Measurements from ENCODE around the gene QRICH1.

The QRICH1 gene

GRCh38 chr3:49035281-49035680, 58.6 kb downstream of the QRICH1 start:
- DNase-seq (ENCODE audit: low read depth in 2 of 2, low spot score in 1 of 2), result no peak

- DNase-seq (ENCODE audit: low read depth in 2 of 2, low spot score in 1 of 2), result no peak
Measured at GRCh38 chr3:49034650-49035049, 59.2 kb downstream of the QRICH1 start.

- no peak for DNase-seq (ENCODE audit: low read depth in 2 of 2, low spot score in 1 of 2)
Measured at GRCh38 chr3:49032646-49033304, 61.1 kb downstream of the QRICH1 start.

GRCh38 chr3:49030321-49030720, 63.5 kb downstream of the QRICH1 start:
- no peak for DNase-seq (ENCODE audit: low read depth in 2 of 2, low spot score in 1 of 2)

- DNase-seq (ENCODE audit: low read depth in 2 of 2, low spot score in 1 of 2), result no peak
Measured at GRCh38 chr3:49029563-49029884, 64.3 kb downstream of the QRICH1 start.

GRCh38 chr3:49028673-49029562, 65.0 kb downstream of the QRICH1 start, which contains the start of gene IMPDH2:
Gene IMPDH2 (minus strand): TSS chr3:49029398. CDS start chr3:49029350, 48 bp downstream.
- peak; percentile 81 to 84 for DNase-seq (ENCODE audit: low read depth in 2 of 2, low spot score in 1 of 2)

- no peak for DNase-seq (ENCODE audit: low read depth in 2 of 2, low spot score in 1 of 2)
Measured at GRCh38 chr3:49028298-49028672, 65.6 kb downstream of the QRICH1 start.

GRCh38 chr3:49027634-49028033, 66.2 kb downstream of the QRICH1 start:
- DNase-seq (ENCODE audit: low read depth in 2 of 2, low spot score in 1 of 2), result no peak

- no peak for DNase-seq (ENCODE audit: low read depth in 2 of 2, low spot score in 1 of 2)
Measured at GRCh38 chr3:49026536-49026935, 67.3 kb downstream of the QRICH1 start.

GRCh38 chr3:49025793-49026520, 67.9 kb downstream of the QRICH1 start:
- no peak for DNase-seq (ENCODE audit: low read depth in 2 of 2, low spot score in 1 of 2)

GRCh38 chr3:49025005-49025792, 68.7 kb downstream of the QRICH1 start:
- DNase-seq (ENCODE audit: low read depth in 2 of 2, low spot score in 1 of 2), result no peak

- no peak for DNase-seq (ENCODE audit: low read depth in 2 of 2, low spot score in 1 of 2)
Measured at GRCh38 chr3:49024449-49024848, 69.4 kb downstream of the QRICH1 start.

- DNase-seq (ENCODE audit: low read depth in 2 of 2, low spot score in 1 of 2), result no peak
Measured at GRCh38 chr3:49023775-49024174, 70.1 kb downstream of the QRICH1 start.

GRCh38 chr3:49022688-49023171, 71.1 kb downstream of the QRICH1 start:
- no peak for DNase-seq (ENCODE audit: low read depth in 2 of 2, low spot score in 1 of 2)

- peak; percentile 74 to 81 for DNase-seq (ENCODE audit: low read depth in 2 of 2, low spot score in 1 of 2)
Measured at GRCh38 chr3:49021813-49022687, 71.8 kb downstream of the QRICH1 start, which contains the start of gene NDUFAF3. Gene NDUFAF3 (plus strand): TSS chr3:49022121. CDS start chr3:49022145, 24 bp downstream.

- peak; percentile 94 to 96 for DNase-seq (ENCODE audit: low read depth in 2 of 2, low spot score in 1 of 2)
Measured at GRCh38 chr3:49021213-49021812, 72.6 kb downstream of the QRICH1 start.

- DNase-seq (ENCODE audit: low read depth in 2 of 2, low spot score in 1 of 2), result no peak
Measured at GRCh38 chr3:49020330-49021212, 73.3 kb downstream of the QRICH1 start.

GRCh38 chr3:49019941-49020329, 73.9 kb downstream of the QRICH1 start:
- DNase-seq (ENCODE audit: low read depth in 2 of 2, low spot score in 1 of 2), result no peak

GRCh38 chr3:49018707-49019006, 75.2 kb downstream of the QRICH1 start:
- DNase-seq (ENCODE audit: low read depth in 2 of 2, low spot score in 1 of 2), result no peak
